Esophagus muscularis mucosa (tissue), 4 donors: ENCODE measurements around the gene GSTT2.

Source experiments
- CTCF ChIP-seq, 3 experiments: fragments of 200-600 bp in 2 of 3; fragments of 450-650 bp in 1 of 3; sonication (generic) in 2 of 3; IDR thresholded peaks; one replicate each; pipeline ENCODE4 v1.5.1; 2017 to 2019; ENCODE audit warnings: antibody characterized with exemption in 3 of 3, mild to moderate bottlenecking in 2 of 3, moderate library complexity in 1 of 3
- EP300 ChIP-seq: sonication (generic); formaldehyde crosslinking; IDR thresholded peaks from one replicate; pipeline ENCODE4 v1.6.1; 2017; ENCODE audit warnings: antibody characterized with exemption
- POLR2A ChIP-seq: fragments of 450-650 bp; IDR thresholded peaks from one replicate; pipeline ENCODE4 v1.6.1; 2017; ENCODE audit warnings: antibody characterized with exemption, moderate library complexity, mild to moderate bottlenecking, low read depth

GRCh38 chr22:24016156-24016555 is 36.2 kb downstream of the GSTT2 start:
- TF ChIP-seq EP300 (no peak), CTCF (IDR thresholded peaks at IDR 0.05) (no peak), POLR2A (no peak)
